ENCODE results near the gene PRR35.

Gene PRR35

DNA sequence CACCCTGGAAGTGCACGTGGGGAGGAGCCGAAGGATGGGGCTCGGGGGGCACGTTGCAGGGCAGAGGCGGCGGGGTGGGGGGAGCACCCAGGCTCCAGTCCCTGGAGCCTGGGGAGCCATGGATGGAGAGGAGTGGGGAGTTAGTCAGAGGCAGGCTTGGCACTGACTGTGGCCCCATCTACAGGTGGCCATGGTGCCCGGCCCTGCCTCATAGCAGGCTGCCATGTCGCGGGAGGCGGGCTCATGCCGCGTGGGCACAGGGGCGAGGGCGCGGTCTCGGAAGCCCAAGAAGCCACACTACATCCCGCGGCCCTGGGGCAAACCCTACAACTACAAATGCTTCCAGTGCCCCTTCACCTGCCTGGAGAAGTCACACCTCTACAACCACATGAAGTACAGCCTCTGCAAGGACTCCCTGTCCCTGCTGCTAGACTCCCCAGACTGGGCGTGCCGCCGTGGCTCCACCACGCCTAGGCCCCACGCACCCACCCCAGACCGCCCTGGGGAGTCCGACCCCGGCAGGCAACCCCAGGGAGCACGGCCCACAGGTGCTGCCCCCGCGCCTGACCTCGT, 3.0 kb downstream of the PRR35 start:
- TF ChIP-seq, protein P1, sequence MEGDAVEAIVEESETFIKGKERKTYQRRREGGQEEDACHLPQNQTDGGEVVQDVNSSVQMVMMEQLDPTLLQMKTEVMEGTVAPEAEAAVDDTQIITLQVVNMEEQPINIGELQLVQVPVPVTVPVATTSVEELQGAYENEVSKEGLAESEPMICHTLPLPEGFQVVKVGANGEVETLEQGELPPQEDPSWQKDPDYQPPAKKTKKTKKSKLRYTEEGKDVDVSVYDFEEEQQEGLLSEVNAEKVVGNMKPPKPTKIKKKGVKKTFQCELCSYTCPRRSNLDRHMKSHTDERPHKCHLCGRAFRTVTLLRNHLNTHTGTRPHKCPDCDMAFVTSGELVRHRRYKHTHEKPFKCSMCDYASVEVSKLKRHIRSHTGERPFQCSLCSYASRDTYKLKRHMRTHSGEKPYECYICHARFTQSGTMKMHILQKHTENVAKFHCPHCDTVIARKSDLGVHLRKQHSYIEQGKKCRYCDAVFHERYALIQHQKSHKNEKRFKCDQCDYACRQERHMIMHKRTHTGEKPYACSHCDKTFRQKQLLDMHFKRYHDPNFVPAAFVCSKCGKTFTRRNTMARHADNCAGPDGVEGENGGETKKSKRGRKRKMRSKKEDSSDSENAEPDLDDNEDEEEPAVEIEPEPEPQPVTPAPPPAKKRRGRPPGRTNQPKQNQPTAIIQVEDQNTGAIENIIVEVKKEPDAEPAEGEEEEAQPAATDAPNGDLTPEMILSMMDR (IDR thresholded peaks at IDR 0.05; ENCODE audit: low read depth, low read length) = no peak
- no peak for DNase-seq (ENCODE audit: extremely low read depth, low read depth)

DNA sequence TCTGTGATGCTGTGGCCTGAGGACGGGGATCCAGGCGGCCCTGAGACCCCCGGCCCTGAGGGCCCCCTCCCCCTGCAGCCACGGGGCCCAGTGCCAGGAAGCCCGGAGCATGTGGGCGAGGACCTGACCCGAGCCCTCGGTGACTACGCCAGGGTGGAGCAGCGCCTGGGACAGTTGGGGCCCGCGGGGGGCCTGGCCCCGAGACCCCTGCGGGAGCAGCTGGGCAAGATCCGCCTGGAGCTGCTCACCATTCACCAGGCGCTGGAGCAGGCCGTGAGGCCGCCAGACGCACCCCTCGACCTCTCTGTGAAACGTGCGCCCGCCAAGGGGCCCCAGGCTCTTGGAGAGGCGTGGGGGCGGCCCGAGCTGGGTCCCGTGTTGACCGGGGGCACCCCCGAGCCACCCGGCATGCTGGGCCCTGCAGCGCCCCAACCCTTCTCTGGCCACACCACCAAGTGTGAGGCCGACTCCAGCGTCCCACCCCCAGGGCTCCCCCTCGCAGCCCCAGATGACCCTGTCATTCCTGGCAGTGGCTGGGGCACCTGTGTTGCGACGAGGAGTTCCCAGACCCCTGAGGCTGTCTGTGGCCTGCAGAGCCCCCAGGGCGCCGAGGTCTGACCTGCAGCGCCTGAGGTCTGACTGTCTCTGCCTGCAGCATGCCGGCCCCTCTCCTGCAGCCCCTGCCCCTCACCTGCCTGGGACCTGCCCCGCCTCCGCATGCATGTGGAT, 4.7 kb downstream of the PRR35 start:
- DNase-seq (ENCODE audit: extremely low read depth, low read depth) = no peak

DNA sequence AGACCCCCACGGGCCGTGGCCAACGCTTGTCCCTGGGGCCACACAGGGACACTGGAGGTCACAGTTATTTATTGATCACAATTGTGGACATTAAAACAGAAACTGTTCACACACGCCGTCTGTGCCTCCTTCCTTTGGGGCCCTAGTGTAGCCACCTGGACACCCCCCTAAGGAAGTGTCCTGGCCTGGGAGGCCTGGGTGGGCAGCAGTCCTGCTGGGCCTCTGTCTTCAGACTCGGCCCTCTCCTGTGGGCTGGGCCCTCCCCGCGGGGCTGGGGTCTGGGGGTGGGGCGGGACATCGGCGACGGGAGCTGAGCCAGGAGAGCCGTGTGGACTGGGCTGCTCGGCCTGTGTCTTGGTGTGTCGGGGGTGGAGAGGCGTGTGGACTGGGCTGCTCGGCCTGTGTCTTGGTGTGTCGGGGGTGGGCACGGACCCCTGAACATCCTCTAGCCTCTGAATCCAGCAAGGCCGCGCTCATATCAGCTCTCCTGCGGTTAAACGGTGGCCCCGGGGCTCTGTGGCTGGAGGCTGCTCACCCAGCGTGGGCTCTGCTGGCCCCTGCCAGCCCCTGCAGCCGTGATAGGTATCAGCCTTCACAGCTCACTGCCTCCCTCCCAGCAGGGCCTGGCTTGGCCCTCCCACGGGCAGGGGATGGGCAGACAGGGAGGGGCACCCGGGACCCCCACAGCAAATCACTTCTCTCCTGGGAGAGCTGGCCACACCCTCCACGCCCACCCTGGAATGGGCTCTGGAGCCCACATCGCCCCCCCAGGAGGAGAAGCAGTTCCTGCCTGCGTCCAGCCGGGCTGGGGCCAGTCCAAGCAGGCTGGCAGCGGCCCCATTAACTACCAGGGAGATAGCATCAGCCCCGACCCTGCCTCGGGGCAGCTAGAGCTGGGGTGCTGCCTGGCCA, 5.5 kb downstream of the PRR35 start:
- TF ChIP-seq, protein P1 (IDR thresholded peaks at IDR 0.05; ENCODE audit: low read depth, low read length) = no peak
- DNase-seq (ENCODE audit: extremely low read depth, low read depth) = no peak

More for the DNA sequence above, 4.7 kb downstream of the PRR35 start:
- TF ChIP-seq, protein P1 (IDR thresholded peaks at IDR 0.05; ENCODE audit: low read depth, low read length) = no peak

DNA sequence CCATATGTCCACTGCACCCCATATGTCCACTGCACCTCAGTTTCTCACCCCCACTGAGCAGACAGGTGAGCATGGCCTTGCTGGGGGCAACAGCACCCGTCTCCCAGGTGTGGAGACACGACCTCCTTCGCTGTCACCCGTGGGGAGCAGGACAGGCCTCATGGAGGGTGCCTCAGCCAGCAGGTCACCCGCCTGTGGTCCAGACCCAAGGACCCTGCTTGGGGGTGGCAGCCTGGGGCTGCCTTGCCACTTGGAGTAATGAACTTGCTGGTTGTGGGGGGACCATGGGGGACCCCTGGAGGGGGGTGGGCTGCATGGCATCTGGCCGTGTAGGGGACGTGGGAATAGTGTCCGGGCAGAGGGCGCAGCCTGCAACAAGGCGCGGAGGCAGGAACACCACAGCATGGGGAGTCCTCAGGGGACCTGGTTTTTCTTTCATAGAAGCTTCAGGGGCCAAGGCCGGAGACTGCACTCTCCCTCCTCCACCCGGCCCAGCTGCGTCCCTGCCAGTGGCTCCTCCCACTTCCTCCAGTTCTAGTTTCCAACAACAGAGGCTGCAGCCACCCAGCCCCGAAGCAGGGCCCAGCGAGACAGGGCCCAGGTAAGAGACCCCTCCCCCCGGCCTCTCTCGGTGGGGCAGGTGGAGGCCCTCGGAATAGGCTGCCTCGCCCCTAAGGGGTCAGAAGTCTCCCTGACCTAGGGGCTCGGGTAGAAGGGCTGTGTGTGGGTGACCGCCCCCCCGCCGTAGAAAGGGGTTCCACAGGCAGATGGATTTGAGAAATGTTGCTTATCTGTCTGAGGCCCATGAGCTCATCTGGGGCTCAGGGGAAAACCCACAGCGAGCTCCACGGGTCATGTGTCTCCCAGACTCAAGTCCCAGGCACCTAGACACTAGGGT, 6.5 kb downstream of the PRR35 start, which contains the start of gene NHLRC4:
Gene NHLRC4, plus strand, starts transcription at position 531 of the 898 bp plus-strand sequence. CDS start 1,043 bp downstream, outside the sequence.
- TF ChIP-seq, protein P1 (IDR thresholded peaks at IDR 0.05; ENCODE audit: low read depth, low read length) = no peak
- DNase-seq (ENCODE audit: extremely low read depth, low read depth) = no peak

DNA sequence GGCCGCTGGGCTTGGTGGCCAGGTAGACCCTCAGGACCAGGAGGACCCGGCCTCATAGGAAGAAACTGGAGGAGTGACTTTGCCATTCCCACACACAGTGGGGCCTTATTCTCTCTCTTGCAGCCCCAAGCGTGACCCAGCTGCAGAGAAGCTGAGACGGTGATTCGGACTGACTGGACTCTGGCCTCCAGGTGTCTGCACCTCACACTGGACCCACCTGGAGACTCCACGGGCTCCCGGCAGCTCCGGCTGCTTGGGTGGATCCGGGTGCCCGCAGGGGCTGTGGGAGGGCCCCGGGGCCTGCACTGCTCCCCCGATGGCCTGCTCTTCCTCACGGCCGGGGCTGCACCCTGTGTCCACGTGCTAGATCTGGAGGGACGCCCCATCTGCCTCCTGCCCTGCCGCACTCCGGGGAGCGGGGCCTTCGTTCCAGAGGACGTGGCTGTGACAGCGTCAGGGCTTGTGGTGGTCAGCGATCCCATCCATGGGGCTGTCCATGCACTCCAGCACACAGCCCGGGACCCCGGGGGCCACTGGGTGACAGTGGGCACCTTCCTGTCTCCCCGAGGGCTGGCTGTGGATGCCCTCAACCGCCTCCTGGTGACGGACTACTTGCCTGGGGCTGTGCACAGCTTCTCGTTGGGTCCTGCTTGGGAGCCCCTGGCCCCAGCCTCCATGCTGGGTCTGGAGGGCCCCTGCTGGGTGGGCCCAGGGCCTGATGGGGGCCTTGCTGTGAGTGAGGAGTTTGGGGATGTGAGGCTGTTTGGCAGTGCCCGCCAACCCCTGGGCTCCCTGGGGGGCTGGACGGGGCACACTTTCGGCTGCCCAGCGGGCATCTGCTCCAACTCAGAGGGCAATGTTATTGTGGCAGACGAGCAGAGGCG, 7.4 kb downstream of the PRR35 start:
- TF ChIP-seq, protein P1 (IDR thresholded peaks at IDR 0.05; ENCODE audit: low read depth, low read length) = no peak

More for the DNA sequence above, 7.4 kb downstream of the PRR35 start:
- DNase-seq (ENCODE audit: extremely low read depth, low read depth) = no peak

Measured in AG09319 (cell line).